GM18861 (cell line): Measurements from ENCODE around the gene SLC27A2.
"Not testable (repeated sequence)": the region's sequence is repeated elsewhere in the genome, so short reads cannot be mapped to it uniquely, and the experiment has no call there.

ENCODE experiments used
- ATAC-seq: cut with Tn5 transposase; IDR thresholded peaks from one replicate; pipeline ENCODE4 v1.9.1; 2021; ENCODE audit not compliant: unreplicated experiment

The SLC27A2 gene

DNA sequence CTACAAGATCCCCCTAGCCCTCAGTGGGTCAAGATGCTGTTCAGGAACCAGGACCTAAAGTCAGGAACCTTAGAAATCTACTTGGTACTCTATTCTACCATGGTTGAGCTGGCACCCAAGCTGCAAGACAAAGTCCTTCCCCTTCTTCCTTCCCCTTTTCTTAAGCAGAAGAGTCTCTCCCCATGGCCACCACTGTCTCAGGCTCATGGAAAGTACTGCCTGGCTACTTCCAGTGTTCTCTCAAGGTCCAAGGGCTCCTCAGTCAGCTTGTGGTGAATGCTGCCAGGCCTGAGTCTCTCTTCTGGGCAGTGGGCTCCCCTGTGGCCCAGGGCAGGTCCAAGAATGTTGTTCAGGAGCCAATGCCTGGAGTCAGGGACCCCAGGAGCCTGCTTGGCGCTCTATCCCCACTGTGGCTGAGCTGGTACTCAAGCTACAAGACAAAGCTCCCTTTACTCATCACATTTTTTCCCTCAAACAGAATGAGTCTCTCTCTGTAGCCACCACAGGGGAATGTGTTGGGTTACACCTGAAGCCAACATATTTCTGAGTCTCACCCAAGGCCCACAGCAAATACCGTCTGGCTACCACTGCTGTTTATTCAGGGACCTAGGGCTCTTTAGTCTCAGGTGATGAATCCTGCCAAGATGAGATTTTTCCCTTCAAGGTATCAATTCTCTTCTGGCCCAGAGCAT is 18.1 kb upstream of the SLC27A2 start:
- no peak for ATAC-seq

DNA sequence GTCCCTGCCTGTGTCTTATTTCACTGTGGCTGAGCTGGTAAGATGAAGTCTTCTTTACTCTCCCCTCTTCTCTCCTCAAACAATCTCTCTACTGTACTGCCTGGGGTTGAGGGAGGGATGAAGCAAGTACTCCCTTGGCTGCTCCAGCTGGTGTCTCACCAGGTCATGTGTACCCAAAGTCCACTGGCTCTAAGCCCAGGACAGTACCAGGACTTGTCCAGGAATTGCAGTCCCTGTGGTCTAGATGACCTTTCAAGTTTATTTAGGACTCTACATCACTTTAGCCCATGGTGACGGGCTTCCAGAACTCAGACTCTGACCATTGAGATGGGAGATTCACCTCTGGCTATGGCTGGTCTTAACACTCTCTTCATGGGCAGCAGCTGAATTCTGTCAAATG is 17.5 kb upstream of the SLC27A2 start:
- no peak for ATAC-seq

DNA sequence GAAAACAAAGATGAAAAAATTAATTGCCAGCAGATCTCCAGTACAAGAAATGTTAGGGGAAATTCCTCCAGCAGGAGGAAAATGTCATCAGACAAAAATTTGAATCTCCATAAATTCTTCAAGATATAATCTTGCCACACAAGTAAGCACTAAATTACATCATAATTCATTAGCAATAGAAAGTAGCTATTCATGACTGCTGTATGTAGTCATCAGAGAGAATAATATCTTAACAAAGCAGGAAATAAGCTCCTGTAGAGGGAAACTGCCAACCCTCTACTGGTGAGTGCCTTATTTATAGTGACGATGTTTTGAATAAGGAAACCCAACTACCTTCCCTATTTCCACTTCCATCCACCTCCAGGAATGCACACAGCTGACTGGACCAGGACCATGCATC is 15.8 kb upstream of the SLC27A2 start:
- no peak for ATAC-seq

DNA sequence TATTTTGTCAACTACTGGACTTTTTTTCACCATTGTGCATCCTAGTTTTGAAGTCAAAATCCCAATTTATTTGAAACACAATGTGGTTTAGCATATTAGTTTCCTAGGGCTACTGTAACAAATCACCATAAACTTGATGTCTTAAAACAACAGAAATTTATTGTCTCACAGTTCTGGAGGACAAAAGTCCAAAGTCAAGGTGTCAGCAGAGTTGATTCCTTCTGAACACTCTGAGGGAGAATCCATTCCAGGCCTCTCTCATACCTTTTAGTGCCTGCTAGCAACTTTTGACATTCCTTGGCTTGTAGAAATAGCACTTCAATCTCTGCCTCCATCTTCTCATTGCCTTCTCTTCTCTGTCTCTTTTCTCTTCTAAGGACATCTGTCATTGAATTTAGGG is 14.9 kb upstream of the SLC27A2 start:
- no peak for ATAC-seq

DNA sequence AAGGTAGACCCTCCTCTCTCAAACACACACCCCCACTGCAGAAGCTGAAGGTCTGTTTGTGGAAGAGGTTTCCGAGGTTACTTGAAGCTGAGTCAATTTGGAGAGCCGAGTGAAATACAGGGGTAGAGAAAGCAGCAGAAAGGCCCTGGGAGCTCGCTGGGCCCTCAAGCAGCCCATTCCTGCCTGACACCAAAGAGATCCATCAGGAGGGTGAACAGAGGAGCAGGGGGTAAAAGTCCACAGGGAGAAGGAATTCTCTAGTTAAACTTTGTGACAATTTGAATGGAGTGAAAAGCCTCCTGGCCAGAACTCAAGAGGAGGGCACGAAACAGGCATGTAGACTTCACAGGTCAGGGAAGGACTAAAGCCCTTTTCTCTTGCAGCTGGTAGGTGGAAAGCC is 13.6 kb upstream of the SLC27A2 start:
- ATAC-seq: no peak

DNA sequence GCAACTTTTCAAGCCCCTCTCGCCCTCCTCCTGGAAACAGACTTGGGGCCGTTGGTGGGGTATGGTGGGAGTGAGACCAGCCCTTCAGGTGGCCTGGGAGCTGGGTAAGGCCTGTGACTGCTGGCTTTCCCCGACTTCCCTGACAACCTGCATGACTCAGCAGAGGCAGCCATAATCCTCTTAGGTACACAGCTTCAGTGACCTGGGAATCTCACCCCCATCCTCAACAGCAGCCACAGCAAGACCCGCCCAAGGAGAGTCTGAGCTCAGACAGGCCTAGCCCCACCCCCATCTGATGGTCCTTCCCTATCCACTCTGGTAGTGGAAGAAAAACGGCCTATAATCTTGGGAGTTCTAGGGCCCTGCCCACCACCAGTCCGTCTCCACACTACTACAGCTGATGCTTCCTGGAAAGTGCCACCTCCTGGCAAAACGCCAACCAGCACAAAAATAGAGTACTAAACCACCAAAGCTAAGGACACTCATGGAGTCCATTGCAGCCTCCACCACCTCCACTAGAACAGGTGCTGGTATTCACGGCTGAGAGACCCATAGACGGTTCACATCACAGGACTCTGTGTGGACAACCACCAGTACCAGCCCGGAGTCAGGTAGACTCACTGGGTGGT is 13.1 kb upstream of the SLC27A2 start:
- ATAC-seq: no peak

DNA sequence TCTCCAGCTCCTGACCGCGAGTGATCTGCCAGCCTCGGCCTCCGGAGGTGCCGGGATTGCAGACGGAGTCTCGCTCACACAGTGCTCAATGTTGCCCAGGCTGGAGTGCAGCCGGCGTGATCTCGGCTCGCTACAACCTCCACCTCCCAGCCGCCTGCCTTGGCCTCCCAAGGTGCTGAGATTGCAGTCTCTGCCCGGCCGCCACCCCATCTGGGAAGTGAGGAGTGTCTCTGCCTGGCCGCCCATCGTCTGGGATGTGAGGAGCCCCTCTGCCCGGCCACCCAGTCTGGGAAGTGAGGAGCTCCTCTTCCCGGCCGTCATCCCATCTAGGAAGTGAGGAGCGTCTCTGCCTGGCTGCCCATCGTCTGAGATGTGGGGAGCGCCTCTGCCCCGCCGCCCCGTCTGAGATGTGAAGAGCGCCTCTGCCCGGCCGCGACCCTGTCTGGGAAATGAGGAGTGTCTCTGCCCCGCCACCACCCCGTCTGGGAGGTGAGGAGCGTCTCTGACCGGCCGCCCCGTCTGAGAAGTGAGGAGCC is 9.6 kb upstream of the SLC27A2 start:
- not testable (repeated sequence) for ATAC-seq

DNA sequence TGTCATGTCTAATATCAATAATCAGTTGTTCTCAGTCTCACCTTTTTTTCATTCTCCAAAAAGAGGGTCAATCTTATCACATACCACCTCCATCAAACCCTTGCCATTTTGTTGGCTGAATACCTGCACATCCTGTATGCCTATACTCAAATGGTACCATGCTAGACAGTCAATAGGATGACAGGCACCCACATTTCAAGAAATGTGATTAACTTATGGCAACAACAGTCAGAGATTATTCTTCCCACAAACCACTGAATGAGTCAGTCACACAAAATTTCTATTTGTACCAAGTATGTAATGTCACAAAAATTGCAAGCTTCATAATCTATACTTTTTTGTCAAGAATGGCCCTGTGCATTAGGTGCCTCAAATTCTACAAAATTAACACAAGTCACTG is 5.1 kb upstream of the SLC27A2 start:
- no peak for ATAC-seq

DNA sequence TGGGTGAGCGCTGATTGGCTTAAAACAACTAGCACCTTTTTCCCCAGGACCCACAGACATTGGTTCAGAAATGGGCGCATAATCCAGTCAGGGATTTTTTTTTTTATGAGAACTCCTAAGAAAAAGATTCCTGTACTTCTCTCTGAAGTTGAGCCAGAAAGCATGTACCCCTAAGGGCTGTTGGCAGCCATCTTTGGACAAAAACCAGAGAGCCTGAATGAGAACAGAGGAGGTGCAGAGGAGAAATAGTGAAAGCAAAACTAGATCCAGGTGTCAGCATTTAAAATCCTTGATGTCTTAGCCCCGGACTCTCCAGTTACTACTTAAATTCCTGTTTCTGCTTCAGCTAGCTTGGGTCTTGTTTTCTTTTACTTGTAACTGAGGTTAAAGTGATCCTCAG is 1.9 kb upstream of the SLC27A2 start:
- ATAC-seq: no peak

DNA sequence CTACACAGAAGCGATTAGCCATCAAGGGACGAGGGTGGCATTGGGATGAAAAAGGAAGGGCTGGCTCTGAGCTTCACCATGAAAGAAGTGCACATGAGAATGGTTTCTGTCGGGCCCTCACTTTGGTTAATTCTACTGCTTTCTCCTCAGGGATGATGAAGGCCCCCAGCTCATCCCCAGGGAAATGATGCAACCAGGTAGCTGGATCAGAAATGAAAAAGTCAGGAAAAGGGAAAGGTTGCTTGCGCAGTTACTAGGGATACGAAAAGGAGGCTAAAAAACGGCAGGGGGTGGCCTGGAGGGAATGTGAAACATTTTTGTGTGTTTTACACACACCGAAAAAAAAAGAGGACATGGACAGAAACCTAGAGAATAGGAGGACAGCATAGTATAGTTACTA is 1.4 kb upstream of the SLC27A2 start:
- no peak for ATAC-seq

DNA sequence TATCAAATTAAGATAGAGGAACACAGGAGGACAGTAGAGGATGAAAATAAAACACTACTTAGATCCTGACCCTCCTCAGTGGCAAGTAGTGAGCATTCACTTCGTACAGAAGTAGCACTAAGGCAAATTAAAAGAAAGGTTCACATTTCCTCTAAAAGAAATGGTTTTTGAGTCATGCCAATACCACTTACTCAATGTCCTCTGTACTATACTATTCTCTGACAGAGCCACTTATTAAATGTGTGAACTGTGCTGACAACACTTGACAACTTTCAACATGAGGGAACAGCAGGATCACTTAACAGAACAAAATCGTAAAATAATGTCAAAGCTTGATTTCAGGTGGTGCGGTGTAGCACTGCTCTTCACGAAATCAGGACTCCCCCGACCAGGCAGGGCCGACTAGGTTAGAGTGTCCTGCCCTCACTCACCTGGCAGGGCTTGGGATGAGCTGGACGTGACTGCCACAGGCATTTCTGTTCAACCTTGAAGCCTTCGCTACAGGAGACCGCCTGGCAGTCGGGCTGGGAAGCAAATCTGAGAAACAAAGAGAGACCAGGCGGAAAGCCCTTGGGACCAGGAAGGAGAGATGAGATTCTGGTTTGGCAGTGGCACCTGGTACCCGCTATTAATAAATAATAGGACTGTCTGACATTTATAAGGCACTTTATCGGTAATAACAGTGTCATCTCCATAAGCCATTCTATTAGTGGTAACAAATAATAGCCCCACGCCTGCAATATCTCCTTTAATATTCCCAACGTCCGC is 611 bp upstream of the SLC27A2 start:
- no peak for ATAC-seq

DNA sequence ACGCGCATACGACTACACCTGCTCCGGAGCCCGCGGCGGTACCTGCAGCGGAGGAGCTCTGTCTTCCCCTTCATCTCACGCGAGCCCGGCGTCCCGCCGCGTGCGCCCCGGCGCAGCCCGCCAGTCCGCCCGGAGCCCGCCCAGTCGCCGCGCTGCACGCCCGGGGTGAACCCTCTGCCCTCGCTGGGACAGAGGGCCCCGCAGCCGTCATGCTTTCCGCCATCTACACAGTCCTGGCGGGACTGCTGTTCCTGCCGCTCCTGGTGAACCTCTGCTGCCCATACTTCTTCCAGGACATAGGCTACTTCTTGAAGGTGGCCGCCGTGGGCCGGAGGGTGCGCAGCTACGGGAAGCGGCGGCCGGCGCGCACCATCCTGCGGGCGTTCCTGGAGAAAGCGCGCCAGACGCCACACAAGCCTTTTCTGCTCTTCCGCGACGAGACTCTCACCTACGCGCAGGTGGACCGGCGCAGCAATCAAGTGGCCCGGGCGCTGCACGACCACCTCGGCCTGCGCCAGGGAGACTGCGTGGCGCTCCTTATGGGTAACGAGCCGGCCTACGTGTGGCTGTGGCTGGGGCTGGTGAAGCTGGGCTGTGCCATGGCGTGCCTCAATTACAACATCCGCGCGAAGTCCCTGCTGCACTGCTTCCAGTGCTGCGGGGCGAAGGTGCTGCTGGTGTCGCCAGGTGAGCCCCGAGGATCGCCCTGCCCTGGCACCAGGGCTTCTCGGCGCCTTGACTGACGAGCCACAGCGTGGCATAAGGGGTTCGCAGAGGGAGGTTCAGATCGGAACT is 420 bp downstream of the SLC27A2 start:
- ATAC-seq: peak; percentile 23

DNA sequence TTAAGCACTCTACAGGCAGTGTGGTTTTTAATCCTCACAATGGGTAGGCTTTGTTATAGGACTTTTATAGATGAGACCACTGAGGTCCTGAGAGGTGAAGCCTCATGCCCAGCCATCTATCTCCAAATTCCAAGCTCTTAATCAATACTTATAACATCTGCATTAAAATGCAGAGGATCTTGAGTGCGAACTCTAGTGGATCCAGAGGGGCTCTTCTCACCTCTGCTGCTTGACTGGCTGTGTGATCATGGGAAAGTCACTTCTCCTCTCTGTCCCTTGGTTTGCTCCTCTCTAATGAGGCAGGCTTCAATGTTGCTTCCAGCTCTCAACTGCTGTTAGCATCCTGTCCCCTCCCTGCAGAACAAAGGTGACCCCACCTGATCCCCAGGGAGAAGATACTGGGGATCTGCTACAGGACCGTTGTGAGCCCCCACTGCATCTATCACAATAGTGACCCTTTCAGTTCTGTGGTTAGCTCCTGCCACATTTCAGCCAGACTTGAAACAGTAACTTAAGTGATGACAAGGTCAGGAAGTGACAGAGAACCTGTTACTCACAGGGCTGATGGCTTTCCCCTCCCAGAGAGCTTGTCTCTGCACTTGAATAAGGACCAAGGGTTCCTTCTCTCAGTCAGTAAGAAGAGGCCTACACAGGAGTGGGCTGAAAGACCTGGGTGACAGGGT is 1.3 kb downstream of the SLC27A2 start:
- ATAC-seq: peak; percentile 46

DNA sequence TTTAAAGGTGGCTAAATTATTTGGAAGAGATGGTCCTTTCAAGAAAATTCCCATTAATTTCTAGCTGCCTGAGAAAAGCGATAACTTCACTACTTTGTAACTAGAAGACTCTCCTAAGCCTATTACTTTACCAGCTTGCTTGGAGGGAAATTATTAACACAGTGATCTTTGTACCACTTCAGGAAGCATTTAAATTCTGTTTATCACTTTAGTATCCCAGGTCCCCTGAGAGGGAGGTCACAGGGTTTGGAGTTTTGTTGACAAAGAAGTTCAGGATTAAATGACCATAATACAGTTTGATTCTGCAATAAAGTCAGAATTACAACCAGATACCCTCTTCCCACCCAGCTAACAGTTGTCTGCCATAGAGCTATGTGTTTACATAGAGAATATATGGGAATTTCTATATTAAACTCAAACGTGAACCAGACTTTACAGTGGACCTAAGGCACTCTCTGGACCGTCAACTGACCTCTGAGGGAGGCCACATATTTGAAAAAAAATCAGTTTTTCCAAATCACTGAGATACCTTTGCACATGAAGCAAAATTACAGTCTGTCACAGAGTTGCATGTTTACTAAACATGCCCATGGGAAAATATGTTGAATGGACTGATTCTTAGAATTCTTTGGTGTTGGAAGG is 3.0 kb downstream of the SLC27A2 start:
- ATAC-seq: no peak

DNA sequence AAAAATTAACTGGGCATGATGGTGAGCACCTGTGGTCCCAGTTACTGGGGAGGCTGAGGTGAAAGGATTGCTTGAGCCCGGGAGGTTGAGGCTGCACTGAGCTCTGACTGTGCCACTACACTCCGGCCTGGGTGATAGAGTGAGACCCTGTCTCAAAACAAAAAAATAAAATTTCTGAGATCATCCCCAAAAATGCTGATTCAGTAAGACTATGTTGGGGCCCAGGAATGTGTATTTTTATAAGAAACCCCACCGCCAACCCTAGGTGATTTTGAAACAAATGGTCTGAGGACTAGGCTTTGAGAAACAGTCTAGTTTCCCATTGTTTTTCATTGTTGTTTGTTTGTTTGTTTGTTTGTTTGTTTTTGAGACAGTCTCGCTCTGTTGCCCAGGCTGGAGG is 4.1 kb downstream of the SLC27A2 start:
- ATAC-seq: no peak

DNA sequence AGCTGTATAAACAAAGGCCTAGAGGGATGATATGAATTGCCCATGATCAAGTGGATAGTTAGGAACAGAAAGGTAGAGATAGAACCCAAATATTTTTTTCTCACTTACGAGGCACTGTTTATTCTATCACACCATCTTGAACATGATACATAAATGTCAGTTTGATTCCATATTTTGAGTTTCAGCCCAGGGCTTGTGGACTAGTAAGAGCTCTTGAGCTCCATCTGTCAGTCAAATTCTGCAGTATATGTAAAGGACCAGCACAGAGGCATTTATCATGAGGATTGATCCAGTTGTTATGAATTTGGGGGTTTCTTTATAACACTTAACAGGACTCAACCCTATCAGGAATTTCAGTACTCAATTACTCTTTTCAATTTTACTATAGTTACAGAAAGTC is 4.8 kb downstream of the SLC27A2 start:
- no peak for ATAC-seq

DNA sequence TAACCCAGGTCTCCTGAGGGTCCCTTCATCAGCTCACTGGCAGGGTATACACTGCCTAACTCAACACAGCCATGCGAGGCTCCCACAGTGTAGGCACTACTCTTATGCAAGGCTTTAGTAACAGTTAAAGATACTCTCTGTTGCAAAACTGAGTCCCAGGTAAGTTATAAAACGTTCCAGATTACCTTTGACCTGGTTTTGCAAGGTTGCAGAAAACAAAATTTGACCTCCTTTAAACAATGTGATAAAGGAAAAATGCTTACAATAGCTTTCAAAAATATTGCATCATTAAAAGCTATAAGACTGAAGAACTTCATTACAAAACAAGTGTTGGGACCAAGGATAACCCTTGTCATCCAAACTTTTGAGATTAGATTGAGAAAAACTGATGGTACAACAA is 5.5 kb downstream of the SLC27A2 start:
- ATAC-seq: no peak

DNA sequence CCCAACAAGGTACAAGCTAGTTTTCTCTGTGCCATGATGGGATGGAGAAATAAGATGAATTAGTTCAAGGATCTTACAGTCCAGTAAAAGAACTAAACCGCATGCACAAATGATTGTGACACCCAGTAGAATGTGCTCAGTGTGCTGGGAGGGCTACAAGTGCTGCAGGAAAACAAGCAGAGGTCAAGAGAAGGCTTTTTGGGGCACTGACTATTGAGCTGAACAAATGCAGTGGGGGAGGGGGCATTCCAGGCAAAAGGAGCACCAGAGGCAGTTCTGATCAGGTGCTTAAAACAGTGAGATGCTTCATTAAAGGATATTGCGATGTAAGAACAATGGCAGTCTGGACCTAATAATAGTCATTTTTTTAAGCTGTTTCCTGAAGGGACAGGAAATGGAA is 6.0 kb downstream of the SLC27A2 start:
- no peak for ATAC-seq

DNA sequence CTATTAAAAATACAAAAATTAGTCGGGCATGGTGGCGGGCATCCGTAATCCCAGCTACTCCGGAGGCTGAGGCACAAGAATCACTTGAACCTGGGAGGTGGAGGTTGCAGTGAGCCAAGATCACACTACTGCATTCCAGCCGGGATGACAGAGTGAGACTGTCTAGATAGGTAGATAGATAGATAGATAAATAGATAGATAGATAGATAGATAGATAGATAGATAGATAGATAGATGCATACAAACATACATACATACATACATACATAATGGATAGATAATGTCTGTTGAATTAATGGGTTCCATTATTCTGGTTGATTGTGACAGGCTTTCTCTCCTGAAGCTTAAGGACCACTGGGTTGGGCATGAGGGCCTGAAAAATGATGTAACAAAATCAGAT is 6.8 kb downstream of the SLC27A2 start:
- not testable (repeated sequence) for ATAC-seq

DNA sequence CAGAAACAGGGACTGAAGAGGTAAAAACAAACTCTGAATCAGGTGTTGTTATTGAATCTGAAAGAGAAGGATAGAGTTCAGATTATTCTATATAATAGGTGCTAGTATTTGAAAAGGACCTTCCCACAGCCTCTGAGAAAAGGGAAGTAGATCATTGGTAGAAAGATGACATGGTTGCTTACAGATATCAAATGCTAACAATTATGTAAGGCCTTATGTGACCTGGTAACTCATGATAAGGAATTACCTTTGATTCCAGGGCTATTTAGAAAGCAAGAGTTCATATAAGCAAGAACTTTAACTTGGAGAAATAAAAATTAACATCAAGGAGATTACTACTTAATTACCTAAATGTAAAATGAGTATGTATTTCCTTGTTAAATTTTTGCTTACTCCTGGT is 7.6 kb downstream of the SLC27A2 start:
- no peak for ATAC-seq
